SK-N-MC (cell line): ENCODE data around the gene SWAP70.

Source experiments
- DNase-seq: peaks from one replicate; pipeline ENCODE4 v3.0.0-alpha.2; 2011; ENCODE audit warnings: low read depth, low spot score
- H3K27ac ChIP-seq: fragments of 200-600 bp; sonication (generic); 2 replicates; pipeline ENCODE4 v1.5.1; 2016; ENCODE audit warnings: mixed run types
- H3K36me3 ChIP-seq: fragments of 200-600 bp; sonication (generic); 2 replicates; pipeline ENCODE4 v1.6.1; 2017; ENCODE audit warnings: antibody characterized with exemption, low read length, mixed read lengths; ENCODE audit not compliant: insufficient read depth
- H3K4me3 ChIP-seq: fragments of 200-600 bp; sonication (generic); 2 replicates; pipeline ENCODE4 v1.5.1; 2016
- H3K9ac ChIP-seq: fragments of 200-600 bp; sonication (generic); 2 replicates; pipeline ENCODE4 v1.8.0; 2017; ENCODE audit warnings: mixed run types, mixed read lengths; ENCODE audit not compliant: insufficient read length
- H3K9me3 ChIP-seq: fragments of 200-600 bp; sonication (generic); 2 replicates; pipeline ENCODE4 v1.6.1; 2017; ENCODE audit warnings: low read depth, mild to moderate bottlenecking, antibody characterized with exemption, low read length, moderate library complexity, mixed read lengths
- EZH2 ChIP-seq: fragments of 200-600 bp; sonication (generic); IDR thresholded peaks from one replicate; pipeline ENCODE4 v1.6.1; 2017; ENCODE audit warnings: antibody characterized with exemption
- FOXP2 ChIP-seq: optimal IDR thresholded peaks from 2 replicates; pipeline ENCODE3; 2011; ENCODE audit warnings: mild to moderate bottlenecking, moderate library complexity; ENCODE audit not compliant: insufficient read depth; ENCODE audit errors: extremely low read length, control extremely low read depth
- POLR2AphosphoS5 ChIP-seq: IDR thresholded peaks from 2 replicates; pipeline ENCODE4 v1.6.1; 2012; ENCODE audit warnings: mild to moderate bottlenecking, low read depth, low read length, borderline replicate concordance

SWAP70 gene

GRCh38 chr11:9760193-9760575 lies 96.3 kb downstream of the SWAP70 start:
- H3K4me3 ChIP-seq: no peak overlapping the region
- no peak for TF ChIP-seq EZH2
- no peak for TF ChIP-seq FOXP2
- no peak for TF ChIP-seq POLR2AphosphoS5
- no peaks in the 10 kb centered on the region for H3K9me3 ChIP-seq
- H3K36me3 ChIP-seq: no peaks in the 10 kb centered on the region
- H3K27ac ChIP-seq: no peak overlapping the region
- DNase-seq: no peak
- no peak overlapping the region for H3K9ac ChIP-seq

GRCh38 chr11:9761441-9761945 lies 97.6 kb downstream of the SWAP70 start:
- Histone ChIP-seq H3K4me3 (no peak overlapping the region), H3K9ac (no peak overlapping the region), H3K27ac (no peak overlapping the region), H3K9me3 (no peaks in the 10 kb centered on the region), H3K36me3 (no peaks in the 10 kb centered on the region)
- no peak for DNase-seq
- TF ChIP-seq POLR2AphosphoS5: no peak
- no peak for TF ChIP-seq FOXP2
- no peak for TF ChIP-seq EZH2

GRCh38 chr11:9762531-9762930 lies 98.7 kb downstream of the SWAP70 start:
- Histone ChIP-seq H3K9me3 (no peaks in the 10 kb centered on the region), H3K9ac (no peak overlapping the region), H3K4me3 (no peak overlapping the region), H3K36me3 (no peaks in the 10 kb centered on the region), H3K27ac (no peak overlapping the region)
- DNase-seq: no peak
- TF ChIP-seq FOXP2 (no peak), EZH2 (no peak), POLR2AphosphoS5 (no peak)

- Histone ChIP-seq H3K36me3 (no peaks in the 10 kb centered on the region), H3K4me3 (no peak overlapping the region), H3K27ac (no peak overlapping the region), H3K9me3 (no peaks in the 10 kb centered on the region), H3K9ac (no peak overlapping the region)
- no peak for DNase-seq
- TF ChIP-seq POLR2AphosphoS5: no peak
- TF ChIP-seq FOXP2: no peak
- no peak for TF ChIP-seq EZH2
Observed at GRCh38 chr11:9763301-9763700, 99.4 kb downstream of the SWAP70 start.

- no peaks in the 10 kb centered on the region for H3K36me3 ChIP-seq
- no peaks in the 10 kb centered on the region for H3K9me3 ChIP-seq
- H3K27ac ChIP-seq: no peak overlapping the region
- TF ChIP-seq EZH2: no peak
- H3K4me3 ChIP-seq: no peak overlapping the region
- H3K9ac ChIP-seq: no peak overlapping the region
- DNase-seq: no peak
Observed at GRCh38 chr11:9765320-9766101, 101.6 kb downstream of the SWAP70 start.

GRCh38 chr11:9769621-9770020 lies 105.7 kb downstream of the SWAP70 start:
- TF ChIP-seq EZH2 (no peak), FOXP2 (no peak), POLR2AphosphoS5 (no peak)
- Histone ChIP-seq H3K9ac (no peak overlapping the region), H3K9me3 (no peaks in the 10 kb centered on the region), H3K27ac (no peak overlapping the region), H3K4me3 (no peak overlapping the region), H3K36me3 (no peaks in the 10 kb centered on the region)
- DNase-seq: no peak

- no peak for DNase-seq
- Histone ChIP-seq H3K36me3 (no peaks in the 10 kb centered on the region), H3K9me3 (no peaks in the 10 kb centered on the region), H3K4me3 (no peak overlapping the region), H3K27ac (no peak overlapping the region), H3K9ac (no peak overlapping the region)
- no peak for TF ChIP-seq EZH2
- no peak for TF ChIP-seq POLR2AphosphoS5
- TF ChIP-seq FOXP2: no peak
Observed at GRCh38 chr11:9771071-9771511, 107.2 kb downstream of the SWAP70 start.

- no peaks in the 10 kb centered on the region for H3K9me3 ChIP-seq
- no peak overlapping the region for H3K27ac ChIP-seq
- TF ChIP-seq FOXP2 (no peak), POLR2AphosphoS5 (no peak), EZH2 (no peak)
- H3K9ac ChIP-seq: no peak overlapping the region
- H3K36me3 ChIP-seq: no peaks in the 10 kb centered on the region
- DNase-seq: no peak
- H3K4me3 ChIP-seq: no peak overlapping the region
Observed at GRCh38 chr11:9772218-9772617, 108.3 kb downstream of the SWAP70 start.

- H3K9ac ChIP-seq: no peak overlapping the region
- no peak for TF ChIP-seq POLR2AphosphoS5
- no peak for TF ChIP-seq EZH2
- H3K36me3 ChIP-seq: no peaks in the 10 kb centered on the region; the same call in 1 of the 2 replicates
- H3K4me3 ChIP-seq: no peak overlapping the region
- H3K9me3 ChIP-seq: no peaks in the 10 kb centered on the region
- no peak for DNase-seq
- no peak overlapping the region for H3K27ac ChIP-seq
Observed at GRCh38 chr11:9773524-9773923, 109.6 kb downstream of the SWAP70 start.
